Rectal smooth muscle tissue (tissue), 1 donor: ENCODE data around the gene SPAG17.

Experiments used
- H3K27ac ChIP-seq: one replicate; pipeline ENCODE4 v1.7.0; 2013; ENCODE audit warnings: low read depth, low read length, inconsistent platforms
- H3K27me3 ChIP-seq: one replicate; pipeline ENCODE4 v1.7.0; 2013; ENCODE audit warnings: low read length; ENCODE audit not compliant: control insufficient read depth, insufficient read depth
- H3K36me3 ChIP-seq: one replicate; pipeline ENCODE4 v1.7.0; 2013; ENCODE audit warnings: low read length; ENCODE audit not compliant: control insufficient read depth, insufficient read depth
- H3K4me1 ChIP-seq: one replicate; pipeline ENCODE4 v1.7.0; 2013; ENCODE audit warnings: low read length; ENCODE audit not compliant: control insufficient read depth, insufficient read depth
- H3K4me3 ChIP-seq: one replicate; pipeline ENCODE4 v1.7.0; 2013; ENCODE audit warnings: low read length
- H3K9ac ChIP-seq: one replicate; pipeline ENCODE4 v1.7.0; 2013; ENCODE audit warnings: low read length

SPAG17 gene

DNA sequence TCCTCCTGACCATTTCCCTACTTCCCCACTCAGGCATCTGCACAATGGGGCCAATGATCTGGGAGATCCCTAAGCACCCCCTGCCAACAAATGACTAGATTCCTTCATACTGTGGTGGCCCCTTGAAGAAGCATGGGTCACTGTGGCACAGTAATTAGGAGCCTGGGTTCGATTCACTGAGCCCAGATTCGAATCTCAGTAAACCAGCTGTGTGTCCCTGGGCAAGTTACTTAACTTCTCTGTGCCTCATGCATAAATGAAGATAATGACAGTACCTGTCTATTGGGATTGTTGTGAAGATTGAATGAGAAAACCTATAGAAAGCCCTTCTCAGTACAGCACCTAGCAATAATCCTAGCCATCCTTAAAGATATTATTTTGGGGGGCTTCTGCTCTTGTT is 27.5 kb downstream of the SPAG17 start:
- Histone ChIP-seq H3K36me3 (no peaks in the 10 kb centered on the region), H3K27me3 (no peaks in the 10 kb centered on the region), H3K9ac (no peak overlapping the region), H3K27ac (no peak overlapping the region), H3K4me1 (no peaks in the 10 kb centered on the region), H3K4me3 (no peak overlapping the region)

DNA sequence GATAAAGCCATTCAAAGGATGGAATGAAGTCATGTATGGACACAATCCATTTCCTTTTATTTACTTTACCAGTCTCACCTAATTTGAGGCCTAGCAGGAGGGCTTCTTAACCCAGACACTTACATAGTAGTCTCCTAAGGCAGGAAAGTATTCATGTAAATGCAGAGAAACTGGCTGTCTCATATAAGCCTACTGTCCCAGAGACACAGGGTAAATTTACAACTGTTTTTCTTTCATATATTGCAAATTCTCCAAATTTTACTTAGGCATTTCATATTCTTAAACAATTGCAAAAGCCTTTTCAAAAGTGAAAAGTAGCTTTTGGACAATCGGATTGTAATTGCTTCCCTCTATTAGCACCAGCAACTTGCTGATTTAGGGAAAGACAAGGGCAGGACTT is 29.9 kb downstream of the SPAG17 start:
- H3K9ac ChIP-seq: no peak overlapping the region
- no peaks in the 10 kb centered on the region for H3K36me3 ChIP-seq
- H3K27ac ChIP-seq: no peak overlapping the region
- H3K27me3 ChIP-seq: no peaks in the 10 kb centered on the region
- H3K4me3 ChIP-seq: no peak overlapping the region
- H3K4me1 ChIP-seq: no peaks in the 10 kb centered on the region

DNA sequence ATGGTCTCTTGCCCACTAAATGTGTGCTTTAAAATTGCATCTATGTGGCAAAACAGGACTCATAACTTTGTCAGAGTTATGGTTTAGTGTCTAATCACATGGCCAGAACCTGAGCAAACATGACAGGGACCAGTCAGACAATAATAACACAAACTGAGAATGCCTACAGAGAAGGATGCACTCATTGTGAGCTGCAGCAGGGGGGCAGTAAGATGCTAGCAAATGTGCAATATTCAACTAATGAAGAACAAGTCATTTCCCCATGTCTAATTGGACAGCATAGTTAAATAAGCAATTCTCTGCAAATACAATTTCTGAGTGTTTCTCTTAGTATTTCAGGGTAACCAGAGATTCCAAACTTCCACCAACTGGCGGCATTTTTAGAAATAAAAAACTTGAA is 30.8 kb downstream of the SPAG17 start:
- no peaks in the 10 kb centered on the region for H3K27me3 ChIP-seq
- H3K36me3 ChIP-seq: no peaks in the 10 kb centered on the region
- no peak overlapping the region for H3K27ac ChIP-seq
- H3K4me3 ChIP-seq: no peak overlapping the region
- H3K9ac ChIP-seq: no peak overlapping the region
- no peaks in the 10 kb centered on the region for H3K4me1 ChIP-seq

DNA sequence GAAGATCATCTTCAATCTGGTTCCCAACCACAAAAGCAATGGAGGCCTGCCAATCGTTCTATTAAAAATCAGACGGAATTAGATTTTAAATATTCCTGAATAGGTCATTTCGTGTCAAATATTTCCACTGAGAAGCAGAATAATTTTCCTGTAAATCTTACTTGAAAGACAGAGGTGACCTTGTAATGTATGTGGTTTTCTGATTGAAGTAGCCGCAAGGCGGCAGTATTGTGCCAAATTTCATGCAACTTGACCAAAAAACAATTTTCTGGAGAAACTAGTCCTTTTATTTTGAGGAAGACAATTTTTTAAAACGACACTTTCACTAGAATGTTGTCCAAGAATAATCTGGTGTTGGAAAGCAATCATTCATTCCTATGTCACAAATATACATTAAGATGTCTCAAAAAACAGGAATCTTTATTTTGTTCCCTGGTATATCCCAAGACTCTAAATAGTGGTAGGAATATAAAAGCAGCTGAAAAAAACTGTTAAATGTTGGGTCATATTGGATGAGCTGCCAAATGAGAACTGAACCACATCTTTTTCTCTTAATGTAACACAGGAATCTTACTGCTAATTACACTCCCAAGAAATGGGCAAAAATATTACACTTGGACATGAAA is 33.6 kb downstream of the SPAG17 start:
- Histone ChIP-seq H3K36me3 (no peaks in the 10 kb centered on the region), H3K27me3 (no peaks in the 10 kb centered on the region), H3K4me1 (no peaks in the 10 kb centered on the region), H3K9ac (no peak overlapping the region), H3K27ac (no peak overlapping the region), H3K4me3 (no peak overlapping the region)

DNA sequence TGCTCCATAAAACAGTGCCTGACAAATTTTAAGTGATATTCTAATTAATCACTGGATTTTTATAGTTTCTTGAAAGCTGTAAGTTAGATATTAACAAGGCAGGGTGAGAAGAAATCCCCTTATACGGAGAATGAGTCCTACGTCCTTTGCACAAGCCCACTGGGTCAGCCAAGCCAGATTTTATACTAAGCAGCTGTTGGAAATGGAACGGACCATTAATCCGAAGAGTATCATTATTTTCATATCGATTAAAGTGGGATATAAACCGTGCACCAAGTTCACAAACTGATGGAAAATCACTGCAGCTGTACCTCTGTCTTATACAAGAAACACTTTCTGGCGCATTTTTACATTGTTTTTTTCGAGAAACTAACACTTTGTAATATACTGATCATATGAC is 35.2 kb downstream of the SPAG17 start:
- no peaks in the 10 kb centered on the region for H3K27me3 ChIP-seq
- H3K9ac ChIP-seq: no peak overlapping the region
- H3K4me3 ChIP-seq: no peak overlapping the region
- H3K27ac ChIP-seq: no peak overlapping the region
- no peaks in the 10 kb centered on the region for H3K4me1 ChIP-seq
- no peaks in the 10 kb centered on the region for H3K36me3 ChIP-seq

DNA sequence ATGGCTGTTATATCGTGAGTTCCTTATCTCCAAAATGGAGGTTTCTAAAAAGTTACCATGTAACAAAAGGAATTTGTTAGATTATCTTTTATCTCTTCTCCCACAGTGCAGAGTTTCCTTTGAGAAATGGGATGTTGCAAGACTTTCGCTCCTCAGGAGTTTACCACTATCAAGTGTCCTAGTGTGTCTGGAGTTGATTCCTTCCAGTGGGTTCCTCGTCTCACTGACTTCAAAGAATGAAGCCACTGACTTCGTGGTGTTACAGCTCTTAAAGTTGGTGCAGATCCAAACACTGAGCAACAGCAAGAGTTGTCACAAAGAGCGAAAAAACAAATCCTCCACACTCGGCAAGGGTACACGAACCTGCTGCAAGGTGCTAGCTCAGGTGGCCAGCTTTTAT is 37.0 kb downstream of the SPAG17 start:
- no peaks in the 10 kb centered on the region for H3K27me3 ChIP-seq
- H3K27ac ChIP-seq: no peak overlapping the region

DNA sequence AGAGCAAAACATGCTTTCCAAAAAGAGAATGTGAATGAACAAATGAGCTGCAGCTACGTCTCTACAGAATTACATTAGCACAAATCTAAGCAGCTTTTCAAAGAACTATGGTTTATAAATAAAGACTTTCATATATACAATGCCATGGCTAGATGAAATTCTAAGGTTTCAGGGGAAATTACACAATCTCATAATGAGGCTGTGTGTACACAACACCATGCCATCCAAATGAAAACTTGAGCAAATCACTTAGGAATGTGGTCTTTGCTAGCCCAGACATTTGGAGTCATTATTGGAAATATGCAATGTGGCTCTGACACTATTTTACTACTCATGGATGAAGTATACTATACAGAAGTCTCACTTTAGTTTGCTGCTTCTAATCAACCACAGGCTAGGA is 37.5 kb downstream of the SPAG17 start:
- Histone ChIP-seq H3K27ac (no peak overlapping the region), H3K27me3 (no peaks in the 10 kb centered on the region), H3K36me3 (no peaks in the 10 kb centered on the region), H3K4me1 (no peaks in the 10 kb centered on the region), H3K9ac (no peak overlapping the region), H3K4me3 (no peak overlapping the region)

More for the DNA sequence above, 37.0 kb downstream of the SPAG17 start:
- no peak overlapping the region for H3K9ac ChIP-seq
- H3K36me3 ChIP-seq: no peaks in the 10 kb centered on the region
- no peaks in the 10 kb centered on the region for H3K4me1 ChIP-seq
- H3K4me3 ChIP-seq: no peak overlapping the region

DNA sequence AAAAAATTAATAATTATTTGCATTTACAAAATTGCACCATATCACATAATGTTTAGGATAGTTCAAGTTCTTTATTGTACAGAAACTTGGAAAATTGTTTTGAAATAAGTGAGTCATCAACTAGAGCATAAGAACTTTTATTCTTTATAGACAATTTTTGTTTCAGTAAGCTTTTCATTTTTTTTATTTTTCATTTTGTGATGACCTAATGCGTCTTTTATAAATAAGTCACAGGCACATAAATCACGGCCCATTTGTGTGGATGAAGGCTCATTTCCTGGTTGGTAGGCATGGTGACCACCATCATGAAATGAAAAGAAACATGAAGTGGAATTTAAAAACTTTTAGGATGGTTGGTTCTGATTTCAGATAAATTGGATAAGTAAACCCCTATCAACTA is 39.3 kb downstream of the SPAG17 start:
- H3K9ac ChIP-seq: no peak overlapping the region
- no peak overlapping the region for H3K27ac ChIP-seq
- H3K4me3 ChIP-seq: no peak overlapping the region
- no peaks in the 10 kb centered on the region for H3K36me3 ChIP-seq
- H3K27me3 ChIP-seq: no peaks in the 10 kb centered on the region
- no peaks in the 10 kb centered on the region for H3K4me1 ChIP-seq

DNA sequence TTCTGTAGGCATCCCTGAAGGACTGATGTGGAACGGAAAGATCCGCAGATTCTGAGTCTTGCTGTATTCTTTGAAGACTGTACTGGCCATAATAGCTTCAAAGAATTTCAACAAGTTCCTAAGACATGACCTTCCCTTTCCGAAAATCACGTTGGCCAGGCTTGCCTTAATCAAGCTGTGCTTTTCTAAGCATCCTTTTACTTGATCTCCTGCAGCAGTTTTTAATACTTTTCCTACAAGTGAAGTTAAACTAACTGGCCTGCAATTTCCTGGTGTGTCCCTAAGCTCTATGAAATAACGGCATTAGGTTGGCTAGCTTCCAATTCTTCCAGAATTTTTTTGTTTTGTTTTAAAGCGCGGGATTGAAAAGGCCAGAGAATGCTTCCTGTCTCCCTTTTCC is 40.3 kb downstream of the SPAG17 start:
- H3K27ac ChIP-seq: no peak overlapping the region
- no peak overlapping the region for H3K9ac ChIP-seq
- no peak overlapping the region for H3K4me3 ChIP-seq
- H3K36me3 ChIP-seq: no peaks in the 10 kb centered on the region
- no peaks in the 10 kb centered on the region for H3K4me1 ChIP-seq
- no peaks in the 10 kb centered on the region for H3K27me3 ChIP-seq

DNA sequence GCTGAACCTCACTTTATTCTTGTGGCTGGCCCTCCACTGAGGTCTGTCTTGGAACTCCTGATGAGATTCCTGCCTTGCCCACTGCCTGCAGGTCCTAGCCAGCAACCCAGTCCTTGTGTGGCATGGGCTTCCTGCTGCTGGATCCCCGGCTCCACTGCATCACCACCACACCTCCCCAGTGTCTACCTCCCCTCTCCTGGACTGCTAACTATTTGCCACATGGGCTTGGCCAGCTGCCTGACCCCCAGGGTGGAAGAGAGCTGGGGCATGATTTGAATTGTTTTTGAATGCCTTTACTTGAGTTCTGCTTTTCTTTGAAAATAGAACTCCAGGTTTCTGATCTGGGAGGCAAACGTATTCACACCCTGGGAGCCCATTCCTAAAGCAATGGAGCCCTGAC is 41.2 kb downstream of the SPAG17 start:
- H3K27me3 ChIP-seq: no peaks in the 10 kb centered on the region
- H3K27ac ChIP-seq: no peak overlapping the region
- no peaks in the 10 kb centered on the region for H3K36me3 ChIP-seq
- no peak overlapping the region for H3K4me3 ChIP-seq
- H3K9ac ChIP-seq: no peak overlapping the region
- H3K4me1 ChIP-seq: no peaks in the 10 kb centered on the region

DNA sequence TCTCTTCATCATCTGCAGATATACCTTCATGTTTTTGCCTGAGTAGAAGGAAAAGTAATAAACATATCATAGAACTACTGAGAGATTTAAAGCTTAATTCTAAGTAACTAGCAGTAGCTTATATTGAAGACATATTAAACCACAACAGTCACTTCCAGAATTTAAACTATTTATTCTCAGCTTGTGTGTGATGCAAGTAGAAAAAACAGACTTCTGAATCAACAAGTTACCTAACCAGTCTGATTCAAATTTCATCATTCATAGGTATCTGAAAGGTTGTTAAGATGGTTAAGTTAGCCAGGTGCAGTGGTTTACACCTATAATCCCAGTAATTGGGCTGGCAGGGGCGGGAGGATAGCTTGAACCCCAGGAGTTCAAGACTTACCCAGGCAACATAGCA is 41.9 kb downstream of the SPAG17 start:
- H3K27ac ChIP-seq: no peak overlapping the region
- H3K4me1 ChIP-seq: no peaks in the 10 kb centered on the region
- no peak overlapping the region for H3K9ac ChIP-seq
- H3K27me3 ChIP-seq: no peaks in the 10 kb centered on the region
- no peak overlapping the region for H3K4me3 ChIP-seq
- H3K36me3 ChIP-seq: no peaks in the 10 kb centered on the region

DNA sequence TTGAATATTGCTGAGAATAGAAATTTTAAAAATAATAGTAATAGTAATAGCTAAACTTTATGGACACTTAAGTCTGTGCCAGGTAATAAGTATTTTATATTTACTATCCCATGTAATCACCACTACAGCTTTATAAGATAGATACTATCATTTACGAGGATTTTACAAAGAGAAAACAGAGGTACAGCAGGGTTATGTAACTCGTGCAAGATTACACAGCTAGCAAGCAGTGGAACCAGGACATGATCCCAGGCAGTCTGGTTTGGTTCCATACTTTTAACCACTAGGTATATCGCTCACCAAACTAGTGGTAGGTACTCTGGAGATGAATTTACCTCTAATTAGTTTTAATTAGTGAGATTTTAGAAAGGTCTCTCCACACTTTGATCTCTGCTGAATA is 42.5 kb downstream of the SPAG17 start:
- no peaks in the 10 kb centered on the region for H3K4me1 ChIP-seq
- H3K4me3 ChIP-seq: no peak overlapping the region
- no peaks in the 10 kb centered on the region for H3K36me3 ChIP-seq
- H3K27ac ChIP-seq: no peak overlapping the region
- no peaks in the 10 kb centered on the region for H3K27me3 ChIP-seq
- no peak overlapping the region for H3K9ac ChIP-seq

DNA sequence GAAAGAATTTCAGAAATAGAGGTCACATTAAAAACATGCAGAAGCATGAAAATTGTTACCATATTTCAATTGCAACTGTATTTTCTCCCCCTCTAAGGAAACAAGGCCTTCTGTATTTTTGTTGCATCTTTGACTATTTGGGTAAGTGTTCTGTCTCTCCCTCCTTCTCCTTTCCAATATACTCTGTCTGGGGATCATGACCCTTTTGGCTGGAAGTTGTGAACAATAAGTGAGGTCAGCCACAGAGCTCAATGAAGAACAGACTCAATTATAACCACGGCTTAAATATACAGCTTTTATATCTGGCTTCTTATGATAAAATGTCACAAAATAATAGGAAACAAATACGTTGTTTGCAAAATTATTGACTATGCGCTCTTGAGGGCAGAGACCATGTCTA is 47.1 kb downstream of the SPAG17 start:
- no peak overlapping the region for H3K27ac ChIP-seq
- no peaks in the 10 kb centered on the region for H3K4me1 ChIP-seq
- no peaks in the 10 kb centered on the region for H3K27me3 ChIP-seq
- H3K9ac ChIP-seq: no peak overlapping the region
- H3K36me3 ChIP-seq: no peaks in the 10 kb centered on the region
- no peak overlapping the region for H3K4me3 ChIP-seq
